Amniotic stem cell (primary cell): Measurements from ENCODE around the gene EIF6.
"Not testable (repeated sequence)": the region's sequence is repeated elsewhere in the genome, so short reads cannot be mapped to it uniquely, and the experiment has no call there.

Experiments used
- DNase-seq: peaks from one replicate; lab custom pipeline; 2025; lab: John Stamatoyannopoulos, UW

The EIF6 gene

DNA sequence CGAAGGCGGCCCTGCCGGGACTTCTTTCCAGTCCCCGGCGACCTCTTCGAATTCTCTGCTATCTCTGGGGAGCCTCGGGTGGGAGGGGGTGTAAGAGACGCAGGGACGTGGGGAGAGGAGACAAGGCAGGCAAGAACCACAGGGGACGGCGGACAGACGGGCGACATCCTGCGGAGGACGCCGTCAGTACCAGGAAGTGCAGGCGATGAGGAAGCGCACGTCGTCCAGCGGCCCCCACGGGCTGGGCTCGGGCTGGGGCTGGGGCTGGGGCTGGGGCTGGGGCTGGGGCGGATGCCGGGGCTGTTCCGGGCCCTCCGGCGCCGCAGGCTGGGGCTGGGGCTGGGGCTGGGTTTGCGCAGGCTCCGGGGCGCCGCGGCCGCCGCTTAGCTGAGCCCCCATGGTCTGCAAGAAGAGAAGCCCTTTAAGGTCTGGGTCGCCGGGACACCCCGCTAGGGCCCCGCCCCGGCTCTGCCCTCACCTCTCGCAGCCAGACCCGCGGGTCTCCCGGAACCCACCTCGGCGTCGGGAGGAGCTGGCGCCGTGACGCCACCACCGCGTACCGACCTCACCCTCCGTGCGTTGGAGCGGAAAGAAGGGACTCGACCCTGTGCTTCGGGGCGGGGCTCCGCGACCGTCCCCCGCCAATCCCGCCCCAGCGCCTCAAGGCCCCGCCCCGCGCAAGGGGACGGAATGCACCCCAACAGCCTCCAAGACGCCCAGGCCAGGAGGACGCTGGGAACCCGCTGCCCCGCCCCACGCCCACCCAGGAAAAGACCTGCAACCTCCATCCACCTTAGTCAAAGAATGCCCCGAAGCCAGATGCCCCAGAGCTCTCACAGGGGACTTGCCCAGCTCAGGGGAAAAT is 6.8 kb downstream of the EIF6 start, which contains the start of gene MMP24OS:
MMP24OS (minus strand) TSS at position 592 of the 865 bp plus-strand sequence; CDS start at position 399, 193 bp downstream.
- DNase-seq: peak; percentile 70

GRCh38 chr20:35277127-35277526 is 7.4 kb downstream of the EIF6 start:
- DNase-seq: no peak

GRCh38 chr20:35276408-35276807 is 8.2 kb downstream of the EIF6 start:
- DNase-seq: no peak

GRCh38 chr20:35275741-35276251 is 8.8 kb downstream of the EIF6 start:
- no peak for DNase-seq

- no peak for DNase-seq
Observed at GRCh38 chr20:35274172-35275092, 10.1 kb downstream of the EIF6 start.

- no peak for DNase-seq
Observed at GRCh38 chr20:35273449-35274171, 11.0 kb downstream of the EIF6 start.

DNA sequence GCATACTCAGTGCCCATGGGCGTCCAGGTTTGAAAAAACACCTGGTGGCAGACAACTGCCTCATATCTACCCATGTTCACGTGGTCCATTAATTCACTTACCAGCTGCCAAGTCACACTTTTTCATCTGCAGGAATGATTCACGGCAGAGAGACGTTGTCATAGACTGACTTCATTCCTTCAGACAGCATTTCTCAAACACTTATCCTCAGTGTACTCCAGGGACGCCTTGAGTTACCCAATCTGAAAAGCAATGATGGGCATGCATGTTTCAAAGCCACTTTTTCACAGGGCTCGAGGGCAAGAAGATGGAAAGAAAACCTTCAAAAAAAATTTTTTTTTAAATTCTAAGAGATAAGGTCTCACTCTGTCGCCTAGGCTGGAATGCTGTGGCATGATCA is 12.7 kb downstream of the EIF6 start:
- DNase-seq: no peak

- no peak for DNase-seq
Observed at GRCh38 chr20:35271073-35271882, 13.3 kb downstream of the EIF6 start.

GRCh38 chr20:35270021-35270902 is 14.3 kb downstream of the EIF6 start:
- DNase-seq: no peak

DNA sequence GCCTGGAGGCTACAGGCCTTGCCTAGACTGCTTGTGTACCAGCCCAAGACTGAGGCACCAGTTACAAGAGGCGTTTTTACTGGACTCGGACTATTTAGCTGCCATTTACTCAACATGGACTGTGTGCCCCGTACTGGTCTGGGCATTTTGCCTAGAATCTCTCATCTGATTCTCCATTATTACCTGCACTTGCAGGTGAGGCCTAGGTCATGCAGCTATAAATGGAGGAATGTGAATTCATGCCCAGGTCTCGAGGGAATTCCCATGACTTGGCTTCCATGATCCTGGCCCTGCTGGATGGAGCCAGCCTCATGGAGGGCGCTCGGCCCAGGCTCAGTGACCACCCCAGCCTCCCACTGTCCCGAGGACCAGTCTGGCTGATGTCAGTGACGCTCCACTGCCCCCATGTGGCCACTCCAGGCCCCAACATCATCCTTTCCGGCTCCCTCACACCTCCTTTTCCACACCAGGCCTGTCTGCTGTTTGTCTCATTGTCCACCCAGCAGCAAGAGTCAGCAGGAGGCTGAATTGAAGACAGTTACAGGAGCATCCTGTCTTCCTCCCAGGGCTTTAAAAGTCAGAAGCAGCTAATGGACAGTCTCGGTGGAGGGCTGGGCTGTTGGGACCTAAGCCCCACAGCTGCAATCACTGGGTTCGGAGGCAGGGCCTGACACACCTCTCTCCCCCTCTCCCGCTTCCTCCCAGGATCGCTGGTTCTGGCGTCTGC is 15.4 kb downstream of the EIF6 start:
- no peak for DNase-seq

- no peak for DNase-seq
Observed at GRCh38 chr20:35267092-35267491, 17.5 kb downstream of the EIF6 start.

DNA sequence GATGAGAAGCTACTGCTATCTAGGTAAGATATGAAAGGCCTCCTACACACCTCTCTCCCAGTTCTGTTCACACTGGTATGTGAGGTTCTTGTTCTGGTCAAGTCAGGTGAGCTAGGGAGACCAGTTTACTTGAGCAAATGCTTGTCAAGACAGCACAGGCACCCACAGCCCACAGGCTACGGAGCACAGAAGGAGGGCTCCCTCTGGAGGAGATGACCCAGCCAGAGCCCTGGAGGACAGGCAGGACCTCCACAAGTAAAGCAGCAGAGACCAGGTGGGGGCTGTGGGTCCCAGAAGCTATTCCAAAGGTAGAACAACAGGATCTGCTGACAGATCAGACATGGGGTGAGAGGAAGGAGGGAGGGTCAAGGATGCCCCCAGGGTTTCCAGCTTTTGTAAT is 19.8 kb downstream of the EIF6 start:
- DNase-seq: no peak

DNA sequence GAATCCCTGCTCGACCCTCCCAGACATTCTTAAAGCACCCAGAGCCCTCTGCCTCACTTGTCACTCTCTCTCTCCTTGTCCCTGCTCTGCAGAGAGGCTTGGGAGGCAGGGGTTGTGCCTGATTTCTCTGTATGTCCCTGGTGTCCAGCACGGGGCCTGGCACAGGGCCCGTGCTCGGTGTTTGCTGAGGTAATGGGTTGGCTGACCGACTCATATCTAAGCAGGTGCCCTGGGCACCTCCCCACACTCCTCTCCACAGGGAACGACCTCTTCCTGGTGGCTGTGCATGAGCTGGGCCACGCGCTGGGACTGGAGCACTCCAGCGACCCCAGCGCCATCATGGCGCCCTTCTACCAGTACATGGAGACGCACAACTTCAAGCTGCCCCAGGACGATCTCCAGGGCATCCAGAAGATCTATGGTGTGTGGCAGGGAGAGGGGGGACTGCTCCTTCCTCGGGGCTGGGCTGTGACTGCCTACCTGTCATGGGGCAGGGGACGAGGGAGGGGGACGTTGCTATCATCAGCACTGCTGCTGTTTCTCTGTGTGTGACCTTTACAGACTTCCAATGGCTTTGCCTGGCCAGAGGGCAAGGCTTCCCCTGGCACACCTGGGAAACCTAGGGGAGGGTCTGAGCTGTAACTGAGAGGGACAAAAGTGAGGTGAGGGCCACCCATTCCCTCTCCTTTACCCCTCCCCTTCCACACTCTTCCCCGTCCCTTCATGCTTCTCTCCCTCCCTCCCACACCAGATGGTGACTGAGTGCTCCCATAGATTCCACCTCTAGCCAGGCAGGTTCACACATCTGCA is 20.8 kb downstream of the EIF6 start:
- no peak for DNase-seq

GRCh38 chr20:35262731-35263531 is 21.6 kb downstream of the EIF6 start:
- DNase-seq: not testable (repeated sequence)

GRCh38 chr20:35262321-35262720 is 22.3 kb downstream of the EIF6 start:
- not testable (repeated sequence) for DNase-seq

- DNase-seq: no peak
Observed at GRCh38 chr20:35260426-35260825, 24.1 kb downstream of the EIF6 start.

GRCh38 chr20:35257175-35257909 is 27.2 kb downstream of the EIF6 start:
- DNase-seq: no peak
